ENCODE results near the gene ATP9A.
"Not testable (repeated sequence)": the region's sequence is repeated elsewhere in the genome, so short reads cannot be mapped to it uniquely, and the experiment has no call there.

ATP9A gene

GRCh38 chr20:51750037-51750769 lies 18.0 kb downstream of the ATP9A start:
- DNase-seq: peak; percentile 22

GRCh38 chr20:51749674-51750036 lies 18.5 kb downstream of the ATP9A start:
- DNase-seq: no peak

GRCh38 chr20:51747182-51747911 lies 20.8 kb downstream of the ATP9A start:
- DNase-seq: no peak

GRCh38 chr20:51745804-51746203 lies 22.4 kb downstream of the ATP9A start:
- DNase-seq: no peak

- DNase-seq: no peak
Measured at GRCh38 chr20:51740838-51741237, 27.4 kb downstream of the ATP9A start.

GRCh38 chr20:51740308-51740707 lies 27.9 kb downstream of the ATP9A start:
- DNase-seq: not testable (repeated sequence)

GRCh38 chr20:51739722-51740249 lies 28.4 kb downstream of the ATP9A start:
- no peak for DNase-seq

- no peak for DNase-seq
Measured at GRCh38 chr20:51738877-51739447, 29.2 kb downstream of the ATP9A start.

- not testable (repeated sequence) for DNase-seq
Measured at GRCh38 chr20:51738261-51738660, 29.9 kb downstream of the ATP9A start.

- no peak for DNase-seq
Measured at GRCh38 chr20:51736947-51737346, 31.2 kb downstream of the ATP9A start.

- no peak for DNase-seq
Measured at GRCh38 chr20:51735728-51736600, 32.2 kb downstream of the ATP9A start.

- DNase-seq: no peak
Measured at GRCh38 chr20:51734876-51735720, 33.1 kb downstream of the ATP9A start.

GRCh38 chr20:51733070-51733469 lies 35.1 kb downstream of the ATP9A start:
- DNase-seq: no peak

- DNase-seq: no peak
Measured at GRCh38 chr20:51732096-51732791, 35.9 kb downstream of the ATP9A start.

- no peak for DNase-seq
Measured at GRCh38 chr20:51731731-51732095, 36.5 kb downstream of the ATP9A start.

GRCh38 chr20:51729771-51730170 lies 38.4 kb downstream of the ATP9A start:
- no peak for DNase-seq

- no peak for DNase-seq
Measured at GRCh38 chr20:51728737-51729136, 39.5 kb downstream of the ATP9A start.

- no peak for DNase-seq
Measured at GRCh38 chr20:51727872-51728271, 40.3 kb downstream of the ATP9A start.

GRCh38 chr20:51725584-51726176 lies 42.5 kb downstream of the ATP9A start:
- no peak for DNase-seq

GRCh38 chr20:51723026-51723425 lies 45.2 kb downstream of the ATP9A start:
- DNase-seq: not testable (repeated sequence)

- DNase-seq: not testable (repeated sequence)
Measured at GRCh38 chr20:51722246-51722645, 45.9 kb downstream of the ATP9A start.

Data from DMS79 (cell line).